GM19372 (cell line): Measurements from ENCODE around the gene MTUS2.

ENCODE experiments used
- ATAC-seq: cut with Tn5 transposase; IDR thresholded peaks from one replicate; pipeline ENCODE4 v1.9.1; 2021; ENCODE audit warnings: mild to moderate bottlenecking, low read depth, moderate library complexity; ENCODE audit not compliant: unreplicated experiment

The MTUS2 gene

DNA sequence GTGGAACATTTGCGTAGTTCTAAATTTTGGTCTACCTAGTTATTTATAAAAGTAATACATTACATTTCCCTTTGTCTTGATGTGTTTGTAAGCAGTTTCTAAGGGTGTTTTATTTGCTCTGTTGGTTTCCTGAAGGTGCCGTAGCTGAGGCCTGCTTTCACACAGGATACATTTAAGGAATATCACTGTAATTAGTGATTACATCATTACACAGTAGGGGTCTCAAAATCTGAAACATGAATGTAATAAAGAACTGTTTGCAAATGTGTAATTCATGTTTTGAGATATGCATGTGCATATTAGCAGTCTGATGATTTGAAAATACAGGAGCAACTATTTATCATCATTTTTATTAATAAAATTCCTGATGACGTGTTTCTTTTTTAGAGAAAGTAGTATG, 281.8 kb downstream of the MTUS2 start:
- ATAC-seq: no peak

- no peak for ATAC-seq
These were observed 283.1 kb downstream of the MTUS2 start for GRCh38 chr13:29103065-29103800.

GRCh38 chr13:29104461-29104860, 284.3 kb downstream of the MTUS2 start:
- no peak for ATAC-seq

GRCh38 chr13:29105779-29106178, 285.6 kb downstream of the MTUS2 start:
- ATAC-seq: no peak

GRCh38 chr13:29106651-29107050, 286.5 kb downstream of the MTUS2 start:
- no peak for ATAC-seq

- ATAC-seq: no peak
These were observed 288.1 kb downstream of the MTUS2 start for GRCh38 chr13:29108068-29108786.

- no peak for ATAC-seq
These were observed 289.8 kb downstream of the MTUS2 start for GRCh38 chr13:29109987-29110386.

- no peak for ATAC-seq
These were observed 291.3 kb downstream of the MTUS2 start for GRCh38 chr13:29111446-29111845.

DNA sequence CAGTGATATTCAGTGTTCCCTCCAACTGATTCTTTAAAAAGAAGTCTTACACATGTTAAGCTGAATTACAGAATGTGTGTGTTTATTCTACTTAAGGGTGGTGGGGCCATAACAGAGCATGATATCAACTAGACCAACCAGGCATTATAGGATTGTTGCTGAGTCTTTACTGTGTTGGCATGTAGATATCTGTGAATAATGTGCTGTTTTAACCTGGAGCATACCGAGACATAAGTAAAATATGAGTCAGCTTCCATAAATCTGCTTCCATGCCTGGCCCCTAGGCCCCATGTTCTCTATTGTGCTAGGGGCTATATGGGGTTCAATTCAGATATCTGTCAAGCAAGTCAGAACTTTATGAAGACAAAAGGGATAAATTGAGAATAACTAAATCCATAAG, 295.7 kb downstream of the MTUS2 start:
- ATAC-seq: no peak

DNA sequence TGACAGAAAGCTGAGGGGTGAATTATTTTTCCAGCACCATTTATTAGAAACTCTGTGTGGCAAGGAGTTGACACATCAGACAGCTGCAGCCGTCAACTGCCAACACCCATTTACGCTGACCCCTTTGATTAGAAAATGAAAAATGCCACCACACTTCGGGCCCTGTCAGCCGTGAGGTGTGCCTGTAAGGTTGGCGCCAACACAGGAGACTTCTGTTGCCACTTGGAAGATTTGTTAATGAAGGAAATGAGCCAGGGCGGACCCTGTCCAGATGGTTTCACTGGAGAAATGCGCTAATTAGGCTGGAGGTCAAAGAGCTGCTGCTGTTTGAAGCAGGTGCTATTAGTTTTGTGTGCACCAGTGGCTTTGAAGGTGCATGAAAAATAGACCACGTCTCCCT, 297.5 kb downstream of the MTUS2 start:
- ATAC-seq: no peak

DNA sequence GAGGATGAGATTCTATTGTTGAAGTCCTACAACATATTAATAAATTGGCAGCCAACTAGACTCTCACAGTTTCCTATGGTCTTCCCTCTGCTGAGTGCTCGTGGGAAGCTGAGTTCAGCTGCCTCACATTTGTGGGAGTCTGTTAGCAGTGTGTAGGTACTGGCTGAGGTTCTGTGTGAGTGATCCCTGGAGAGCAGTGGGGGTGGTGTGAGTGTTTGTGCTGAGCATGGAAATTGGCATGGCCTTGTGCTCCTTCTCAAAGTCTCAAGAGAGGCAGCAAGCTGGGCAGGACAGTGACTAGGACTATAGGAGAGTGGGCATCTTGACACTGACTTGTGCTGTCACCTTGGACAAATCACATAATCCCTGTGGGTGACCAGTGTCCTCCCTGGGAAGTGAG, 298.3 kb downstream of the MTUS2 start:
- ATAC-seq: no peak

- ATAC-seq: peak; percentile 46
These were observed 305.2 kb downstream of the MTUS2 start for GRCh38 chr13:29125191-29125933.

DNA sequence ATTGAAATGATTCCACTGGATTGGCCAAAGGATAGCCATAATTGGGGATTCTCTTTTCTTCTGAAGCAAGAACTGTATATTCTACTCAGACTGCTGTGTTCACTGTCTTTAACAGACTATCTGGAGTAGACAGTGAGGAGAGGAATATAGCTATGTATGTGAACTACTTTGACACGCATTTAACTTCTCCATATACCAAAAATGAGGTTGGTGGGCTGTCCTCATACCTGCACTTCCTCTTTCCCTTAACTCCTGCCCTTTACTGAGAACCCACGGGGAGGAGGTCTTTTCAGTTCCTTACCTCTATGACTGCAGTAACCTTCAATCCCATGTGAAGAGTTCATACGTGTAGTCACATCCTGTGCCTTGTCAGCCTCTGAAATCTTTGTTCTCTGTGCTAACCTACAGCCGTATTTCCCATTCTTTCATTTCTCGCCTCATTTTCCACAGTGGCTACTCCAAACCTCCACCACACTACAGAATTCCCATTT, 305.8 kb downstream of the MTUS2 start:
- peak; percentile 66 for ATAC-seq

DNA sequence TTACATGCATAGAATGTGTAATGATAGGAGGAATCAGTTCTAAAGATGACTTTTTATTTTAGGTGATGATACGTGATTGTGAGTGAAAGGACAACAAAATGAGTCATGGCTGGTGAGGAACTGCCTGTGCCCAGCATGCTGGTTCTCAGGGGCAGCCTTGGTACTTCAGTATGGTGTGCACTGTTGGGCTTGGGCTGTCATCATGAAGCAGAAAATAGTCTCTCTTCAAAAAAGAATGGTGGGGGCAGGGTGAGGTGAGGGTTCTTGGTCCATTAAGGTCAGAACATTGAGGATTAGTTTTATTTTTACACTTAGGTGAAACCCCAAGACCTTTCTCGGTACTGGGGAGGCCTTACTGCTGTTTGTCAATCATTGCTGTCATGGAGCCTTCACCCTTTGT, 309.5 kb downstream of the MTUS2 start:
- no peak for ATAC-seq

DNA sequence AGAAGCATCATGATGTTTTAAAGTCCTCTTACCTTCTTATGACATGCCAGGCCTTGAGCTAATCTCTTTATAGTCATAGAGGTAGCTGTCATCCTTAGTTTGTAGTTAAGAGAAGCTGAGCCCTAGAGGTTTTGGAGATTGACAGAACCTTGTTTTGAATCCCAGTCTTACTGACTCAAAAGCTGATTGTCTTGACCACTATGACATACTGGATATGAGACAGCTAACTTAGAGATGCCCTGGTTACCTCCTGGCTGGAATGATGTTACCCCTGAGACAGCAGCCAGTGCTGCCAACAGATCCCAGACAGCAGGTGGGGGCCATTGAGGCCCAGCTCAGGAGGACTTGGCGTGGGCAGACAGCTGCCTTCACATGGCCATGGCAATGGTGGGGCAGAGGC, 311.0 kb downstream of the MTUS2 start:
- no peak for ATAC-seq

DNA sequence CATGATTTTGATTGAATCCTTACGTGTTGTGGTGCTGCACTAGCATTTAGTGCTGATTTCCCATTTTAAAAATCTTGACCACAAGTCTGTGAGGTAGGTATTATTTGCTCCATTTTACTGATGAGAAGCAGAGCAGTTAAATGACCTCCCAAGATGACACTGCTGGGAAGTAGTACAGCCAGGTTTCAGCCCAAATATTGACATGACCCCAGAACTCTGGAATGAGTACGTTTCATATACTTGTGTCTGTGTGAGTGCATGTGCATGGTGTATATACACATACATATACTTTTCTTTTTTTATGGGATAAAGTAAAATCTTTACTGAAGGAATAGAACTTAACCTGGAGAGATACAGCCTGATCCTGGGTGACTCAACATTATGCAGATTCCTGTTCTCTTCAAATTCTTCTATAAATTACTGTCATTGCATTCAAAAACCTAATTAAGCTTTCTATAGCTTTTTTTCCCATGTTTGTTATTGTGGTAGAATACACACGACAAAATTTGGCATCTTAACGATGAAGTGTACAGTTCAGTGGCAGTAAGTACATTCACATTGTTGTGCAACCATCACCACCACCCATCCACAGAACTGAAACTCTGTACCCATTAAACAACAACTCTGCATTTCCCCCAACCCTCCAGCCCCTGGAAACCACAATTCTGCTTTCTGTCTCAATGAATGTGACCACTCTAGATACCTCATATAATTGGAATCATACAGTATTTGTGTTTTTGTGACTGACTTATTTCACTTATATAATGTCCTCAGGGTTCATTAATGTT, 311.9 kb downstream of the MTUS2 start:
- no peak for ATAC-seq

- no peak for ATAC-seq
These were observed 316.2 kb downstream of the MTUS2 start for GRCh38 chr13:29136341-29136740.

DNA sequence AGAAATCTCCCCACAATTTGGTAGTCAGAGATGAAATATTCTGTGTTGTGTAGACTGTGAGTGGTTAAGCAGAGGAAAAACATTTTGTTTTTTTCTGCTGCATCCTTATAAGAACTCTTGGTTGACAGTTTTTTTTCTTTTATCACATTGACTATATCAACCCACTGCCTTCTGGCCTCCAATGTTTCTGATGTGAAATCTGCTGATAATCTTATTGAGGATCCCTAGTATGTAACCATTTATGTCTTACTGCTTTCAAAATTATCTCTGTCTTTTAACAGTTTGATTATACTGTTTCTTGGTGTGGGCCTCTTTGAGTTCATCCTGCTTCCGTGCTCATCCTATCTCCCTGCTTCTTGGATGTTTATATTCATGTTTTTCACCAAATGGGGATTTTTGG, 316.9 kb downstream of the MTUS2 start:
- no peak for ATAC-seq

GRCh38 chr13:29137995-29138394, 317.9 kb downstream of the MTUS2 start:
- ATAC-seq: no peak

DNA sequence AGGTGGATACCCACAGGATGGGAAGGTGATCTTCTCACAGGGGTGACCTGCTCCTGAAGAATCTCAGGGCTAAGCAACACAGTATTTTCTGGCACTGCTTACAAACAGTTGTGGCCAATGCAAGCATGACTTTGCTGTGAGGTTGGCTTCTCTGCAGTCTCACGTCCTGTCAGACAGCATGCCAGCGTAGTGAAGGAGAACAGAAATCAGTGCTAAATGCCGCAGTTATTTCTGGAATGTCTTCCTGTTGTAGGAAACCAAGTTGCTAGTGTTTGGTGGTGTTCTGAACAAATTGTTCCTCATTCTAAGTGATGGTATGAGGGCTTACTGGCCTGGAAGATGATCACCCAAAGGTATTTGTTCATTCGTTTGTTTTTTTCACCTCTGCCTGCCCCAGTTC, 320.1 kb downstream of the MTUS2 start:
- no peak for ATAC-seq

DNA sequence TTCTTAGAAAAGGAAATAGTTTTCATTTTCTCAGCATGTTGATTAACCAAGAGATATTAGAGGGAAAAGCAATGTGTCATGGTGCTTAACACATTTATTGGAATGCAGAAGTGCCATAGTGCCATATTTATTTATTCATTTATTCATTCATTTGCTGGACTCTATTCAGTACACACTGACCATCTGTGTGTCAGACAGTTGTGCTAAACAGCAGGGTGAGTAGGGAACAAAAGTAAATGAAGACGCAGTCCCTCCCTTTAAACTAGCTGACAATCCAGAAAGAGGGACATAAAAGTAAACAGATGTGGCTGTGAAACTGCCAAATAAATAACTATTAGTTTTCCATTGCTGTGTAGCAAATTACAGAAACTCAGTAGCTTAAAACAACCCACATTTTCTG, 323.7 kb downstream of the MTUS2 start:
- ATAC-seq: no peak
